GM12892 (cell line): ENCODE data around the gene SYK.

ENCODE experiments used
- POLR2A ChIP-seq: IDR thresholded peaks from 2 replicates; pipeline ENCODE4 v1.6.1; 2011; ENCODE audit warnings: low read depth, low read length, control low read depth
- POLR2AphosphoS5 ChIP-seq: IDR thresholded peaks from 2 replicates; pipeline ENCODE4 v1.6.1; 2011; ENCODE audit warnings: low read depth, low read length, control low read depth
- TAF1 ChIP-seq: IDR thresholded peaks from 2 replicates; pipeline ENCODE4 v1.6.1; 2011; ENCODE audit warnings: low read depth, mild to moderate bottlenecking, control low read depth, low read length, borderline replicate concordance

GRCh38 chr9:90789862-90790261 is 11.8 kb upstream of the SYK start:
- no peak for TF ChIP-seq TAF1
- no peak for TF ChIP-seq POLR2A
- TF ChIP-seq POLR2AphosphoS5: no peak
